Measurements from ENCODE around the gene TRMT10C.
"Not testable (repeated sequence)": the region's sequence is repeated elsewhere in the genome, so short reads cannot be mapped to it uniquely, and the experiment has no call there.

The TRMT10C gene

DNA sequence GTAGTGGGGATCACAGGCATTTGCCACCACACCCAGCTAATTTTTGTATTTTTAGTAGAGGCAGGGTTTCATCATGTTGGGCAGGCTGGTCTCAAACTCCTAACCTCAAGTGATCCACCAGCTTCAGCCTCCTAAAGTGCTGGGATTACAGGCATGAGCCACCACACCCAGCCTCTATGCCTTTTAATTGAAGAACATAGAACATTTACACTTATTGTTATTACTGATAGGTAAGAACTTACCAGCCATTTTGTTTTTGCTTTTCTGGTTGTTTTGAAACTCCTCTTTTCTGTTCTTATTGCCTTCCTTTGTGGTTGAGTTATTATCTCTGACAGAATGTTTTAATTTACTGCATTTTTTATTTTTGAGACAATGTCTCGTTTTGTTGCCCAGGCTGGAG lies 41.5 kb downstream of the TRMT10C start:
- no peak for DNase-seq (ENCODE audit: low read depth)
- no peak overlapping the region for H3K4me3 ChIP-seq (ENCODE audit: low read length)
- TF ChIP-seq, protein P1, sequence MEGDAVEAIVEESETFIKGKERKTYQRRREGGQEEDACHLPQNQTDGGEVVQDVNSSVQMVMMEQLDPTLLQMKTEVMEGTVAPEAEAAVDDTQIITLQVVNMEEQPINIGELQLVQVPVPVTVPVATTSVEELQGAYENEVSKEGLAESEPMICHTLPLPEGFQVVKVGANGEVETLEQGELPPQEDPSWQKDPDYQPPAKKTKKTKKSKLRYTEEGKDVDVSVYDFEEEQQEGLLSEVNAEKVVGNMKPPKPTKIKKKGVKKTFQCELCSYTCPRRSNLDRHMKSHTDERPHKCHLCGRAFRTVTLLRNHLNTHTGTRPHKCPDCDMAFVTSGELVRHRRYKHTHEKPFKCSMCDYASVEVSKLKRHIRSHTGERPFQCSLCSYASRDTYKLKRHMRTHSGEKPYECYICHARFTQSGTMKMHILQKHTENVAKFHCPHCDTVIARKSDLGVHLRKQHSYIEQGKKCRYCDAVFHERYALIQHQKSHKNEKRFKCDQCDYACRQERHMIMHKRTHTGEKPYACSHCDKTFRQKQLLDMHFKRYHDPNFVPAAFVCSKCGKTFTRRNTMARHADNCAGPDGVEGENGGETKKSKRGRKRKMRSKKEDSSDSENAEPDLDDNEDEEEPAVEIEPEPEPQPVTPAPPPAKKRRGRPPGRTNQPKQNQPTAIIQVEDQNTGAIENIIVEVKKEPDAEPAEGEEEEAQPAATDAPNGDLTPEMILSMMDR (conservative IDR thresholded peaks at IDR 0.05; ENCODE audit: low read length): no peak

DNA sequence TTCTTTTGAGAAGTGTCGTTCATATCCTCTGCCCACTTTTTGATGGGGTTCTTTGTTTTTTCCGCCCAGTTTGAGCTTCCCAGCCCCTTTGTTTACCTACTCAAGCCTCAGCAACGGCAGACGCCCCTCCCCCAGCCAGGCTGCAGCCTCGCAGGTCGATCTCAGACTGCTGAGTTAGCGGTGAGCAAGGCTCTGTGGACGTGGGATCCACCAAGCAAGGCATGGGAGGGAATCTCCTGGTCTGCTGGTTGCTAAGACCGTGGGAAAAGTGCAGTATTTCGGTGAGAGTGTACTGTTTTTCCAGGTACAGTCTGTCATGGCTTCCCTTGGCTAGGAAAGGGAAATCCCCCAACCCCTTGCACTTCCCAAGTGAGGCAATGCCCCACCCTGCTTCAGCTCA lies 43.7 kb downstream of the TRMT10C start:
- H3K4me3 ChIP-seq (ENCODE audit: low read length); DNase-seq (ENCODE audit: low read depth): not testable (repeated sequence)

DNA sequence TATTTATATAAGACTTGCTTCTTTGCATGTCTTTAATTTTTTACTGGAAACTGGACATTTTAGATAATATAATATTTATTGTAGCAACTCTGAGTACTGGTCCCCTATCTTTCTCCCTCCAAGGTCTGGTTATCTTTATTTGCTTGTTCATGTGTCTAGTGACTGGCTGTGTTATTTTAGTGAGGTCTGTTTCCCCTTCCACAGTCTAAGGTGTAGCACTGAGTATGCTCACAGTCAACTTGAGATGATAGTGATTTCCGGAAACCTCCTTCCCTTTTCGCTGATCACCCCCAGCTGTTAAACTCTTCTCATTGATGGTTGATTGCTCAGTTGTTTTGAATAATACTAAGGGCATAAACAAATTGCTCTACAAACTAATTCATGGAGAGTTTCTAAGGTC lies 49.4 kb downstream of the TRMT10C start:
- TF ChIP-seq, protein P1 (conservative IDR thresholded peaks at IDR 0.05; ENCODE audit: low read length): no peak
- DNase-seq (ENCODE audit: low read depth): no peak
- H3K4me3 ChIP-seq (ENCODE audit: low read length): no peak overlapping the region

DNA sequence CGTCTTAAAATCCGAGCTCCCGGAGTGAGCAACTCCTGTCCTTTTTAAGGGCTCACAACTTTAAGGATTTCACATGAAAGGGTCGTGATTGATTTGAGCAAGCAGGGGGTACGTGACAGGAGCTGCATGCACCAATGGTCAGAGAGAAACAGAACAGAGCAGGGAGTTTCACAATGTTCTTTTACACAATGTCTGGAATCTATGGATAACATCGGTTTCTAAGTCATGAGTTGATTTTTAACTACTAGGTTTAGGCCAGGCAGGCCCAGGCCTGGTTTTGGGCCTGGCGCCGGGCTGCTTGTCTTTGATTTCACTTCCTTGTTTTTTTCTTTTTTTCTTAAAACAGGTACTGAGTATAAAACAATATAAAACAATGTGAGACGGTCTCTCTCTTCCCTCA lies 51.3 kb downstream of the TRMT10C start:
- H3K4me3 ChIP-seq (ENCODE audit: low read length); DNase-seq (ENCODE audit: low read depth): not testable (repeated sequence)

DNA sequence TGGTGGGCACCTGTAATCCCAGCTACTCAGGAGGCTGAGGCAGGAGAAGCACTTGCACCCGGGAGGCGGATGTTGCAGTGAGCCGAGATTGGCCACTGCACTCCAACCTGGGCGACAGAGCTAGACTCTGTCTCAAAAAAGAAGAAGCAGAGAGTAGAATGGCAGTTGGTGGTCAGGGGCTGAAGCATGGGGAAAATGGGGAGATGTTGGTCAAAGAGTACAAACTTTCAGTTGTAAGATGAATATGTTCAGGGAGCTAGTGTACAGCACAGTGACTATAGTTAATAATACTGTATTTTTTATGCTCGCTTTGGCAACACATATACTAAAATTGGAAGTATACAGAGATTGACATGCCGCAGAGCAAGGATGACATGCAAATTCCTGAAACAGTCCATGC lies 53.9 kb downstream of the TRMT10C start:
- H3K4me3 ChIP-seq (ENCODE audit: low read length): no peak overlapping the region
- TF ChIP-seq, protein P1 (conservative IDR thresholded peaks at IDR 0.05; ENCODE audit: low read length): no peak
- DNase-seq (ENCODE audit: low read depth): no peak
